ENCODE results near the gene ADGRG7. TPM values are rescaled to one million over a fixed set of nuclear protein-coding genes. Genes with fewer than 3 reads are reported as not detected.

Gene ADGRG7
- total RNA-seq, 1 donor from 2014 or later = not detected

DNA sequence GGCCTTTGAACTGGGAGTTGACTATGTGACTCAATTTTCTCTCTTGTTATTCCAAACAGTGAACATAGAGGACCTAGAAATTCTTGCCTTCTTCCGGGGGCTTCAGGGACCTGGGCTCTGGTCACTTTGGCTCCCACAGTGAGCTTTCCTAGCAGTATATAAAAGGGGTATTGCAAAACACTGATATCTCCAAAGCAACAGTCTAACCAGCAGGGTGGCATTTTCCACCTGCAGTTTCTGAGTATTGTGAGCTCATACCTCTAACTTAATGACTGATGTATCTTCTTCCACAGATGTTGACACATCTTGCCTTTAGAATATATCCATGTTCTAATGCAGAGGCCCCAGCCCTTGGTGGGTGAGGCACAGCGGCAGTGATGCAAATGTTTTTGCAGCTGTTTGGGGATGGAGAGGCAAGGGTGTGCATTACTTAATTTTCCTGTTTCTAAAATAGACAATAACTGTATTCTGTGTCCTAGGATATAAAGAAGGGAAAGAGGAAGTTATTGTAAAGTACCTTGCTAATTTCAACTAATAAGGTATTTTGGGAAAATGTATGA lies 45.7 kb upstream of the ADGRG7 start:
- H3K36me3 Mint-ChIP-seq (ENCODE audit: unreplicated experiment) = peaks cover 12% of the 10 kb centered on the region
- H3K4me3 Mint-ChIP-seq (ENCODE audit: unreplicated experiment) = no peak overlapping the region
- TF ChIP-seq, protein P1, sequence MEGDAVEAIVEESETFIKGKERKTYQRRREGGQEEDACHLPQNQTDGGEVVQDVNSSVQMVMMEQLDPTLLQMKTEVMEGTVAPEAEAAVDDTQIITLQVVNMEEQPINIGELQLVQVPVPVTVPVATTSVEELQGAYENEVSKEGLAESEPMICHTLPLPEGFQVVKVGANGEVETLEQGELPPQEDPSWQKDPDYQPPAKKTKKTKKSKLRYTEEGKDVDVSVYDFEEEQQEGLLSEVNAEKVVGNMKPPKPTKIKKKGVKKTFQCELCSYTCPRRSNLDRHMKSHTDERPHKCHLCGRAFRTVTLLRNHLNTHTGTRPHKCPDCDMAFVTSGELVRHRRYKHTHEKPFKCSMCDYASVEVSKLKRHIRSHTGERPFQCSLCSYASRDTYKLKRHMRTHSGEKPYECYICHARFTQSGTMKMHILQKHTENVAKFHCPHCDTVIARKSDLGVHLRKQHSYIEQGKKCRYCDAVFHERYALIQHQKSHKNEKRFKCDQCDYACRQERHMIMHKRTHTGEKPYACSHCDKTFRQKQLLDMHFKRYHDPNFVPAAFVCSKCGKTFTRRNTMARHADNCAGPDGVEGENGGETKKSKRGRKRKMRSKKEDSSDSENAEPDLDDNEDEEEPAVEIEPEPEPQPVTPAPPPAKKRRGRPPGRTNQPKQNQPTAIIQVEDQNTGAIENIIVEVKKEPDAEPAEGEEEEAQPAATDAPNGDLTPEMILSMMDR (IDR thresholded peaks at IDR 0.05) = no peak
- H3K27me3 Mint-ChIP-seq (ENCODE audit: unreplicated experiment) = no peaks in the 10 kb centered on the region
- H3K9me3 Mint-ChIP-seq (ENCODE audit: unreplicated experiment) = no peaks in the 10 kb centered on the region
- H3K4me1 Mint-ChIP-seq (ENCODE audit: unreplicated experiment) = peaks cover 4% of the 10 kb centered on the region
- no peak for DNase-seq (ENCODE audit: extremely low spot score, unreplicated experiment)
- no peak overlapping the region for H3K27ac Mint-ChIP-seq (ENCODE audit: unreplicated experiment)

DNA sequence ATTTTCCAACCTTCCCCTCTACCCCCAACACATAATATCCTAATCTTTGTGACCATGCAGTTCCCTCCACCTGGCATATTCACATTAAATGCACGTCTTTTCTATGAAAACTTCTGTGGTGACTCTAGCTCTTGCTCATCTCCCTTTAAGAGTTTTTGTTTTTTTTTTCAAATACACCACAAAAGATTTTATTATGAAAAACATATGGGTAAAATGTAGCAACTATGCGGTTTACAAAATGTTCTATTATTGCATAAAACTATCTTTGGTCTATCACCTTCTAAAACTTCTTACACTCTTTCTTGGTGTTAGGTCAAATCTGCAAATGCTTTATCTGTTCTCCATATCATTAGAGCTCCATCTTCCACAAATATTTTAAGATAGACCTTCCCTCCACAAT lies 38.6 kb upstream of the ADGRG7 start:
- H3K27ac Mint-ChIP-seq (ENCODE audit: unreplicated experiment) = no peak overlapping the region
- H3K27me3 Mint-ChIP-seq (ENCODE audit: unreplicated experiment) = no peaks in the 10 kb centered on the region
- H3K4me1 Mint-ChIP-seq (ENCODE audit: unreplicated experiment) = peaks cover 2% of the 10 kb centered on the region
- DNase-seq (ENCODE audit: extremely low spot score, unreplicated experiment) = no peak
- H3K36me3 Mint-ChIP-seq (ENCODE audit: unreplicated experiment) = peaks cover 23% of the 10 kb centered on the region
- TF ChIP-seq, protein P1 (IDR thresholded peaks at IDR 0.05) = no peak
- H3K9me3 Mint-ChIP-seq (ENCODE audit: unreplicated experiment) = no peaks in the 10 kb centered on the region
- no peak overlapping the region for H3K4me3 Mint-ChIP-seq (ENCODE audit: unreplicated experiment)

DNA sequence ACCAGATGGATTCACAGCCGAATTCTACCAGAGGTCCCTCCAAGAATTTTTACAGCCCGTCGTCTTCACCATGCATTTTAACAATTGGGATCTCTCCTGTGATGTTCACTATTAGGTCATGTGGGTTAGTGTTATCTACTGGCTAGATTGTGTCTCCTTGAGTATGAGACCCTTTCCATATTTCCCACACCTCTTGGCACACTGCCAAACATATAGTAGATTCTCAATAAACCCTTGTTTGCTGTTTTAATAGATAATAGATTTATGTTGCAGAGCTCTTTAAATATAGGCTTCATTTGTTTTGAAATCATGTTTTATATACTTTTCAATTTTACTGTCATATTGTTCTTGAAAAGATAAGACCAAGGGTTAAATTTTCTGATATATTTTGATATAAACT lies 34.9 kb upstream of the ADGRG7 start:
- Mint-ChIP-seq H3K9me3 (ENCODE audit: unreplicated experiment) (no peaks in the 10 kb centered on the region), H3K36me3 (ENCODE audit: unreplicated experiment) (peaks cover 26% of the 10 kb centered on the region), H3K27ac (ENCODE audit: unreplicated experiment) (no peak overlapping the region), H3K27me3 (ENCODE audit: unreplicated experiment) (no peaks in the 10 kb centered on the region), H3K4me3 (ENCODE audit: unreplicated experiment) (no peak overlapping the region), H3K4me1 (ENCODE audit: unreplicated experiment) (peaks cover 4% of the 10 kb centered on the region)
- TF ChIP-seq, protein P1 (IDR thresholded peaks at IDR 0.05) = no peak
- no peak for DNase-seq (ENCODE audit: extremely low spot score, unreplicated experiment)

DNA sequence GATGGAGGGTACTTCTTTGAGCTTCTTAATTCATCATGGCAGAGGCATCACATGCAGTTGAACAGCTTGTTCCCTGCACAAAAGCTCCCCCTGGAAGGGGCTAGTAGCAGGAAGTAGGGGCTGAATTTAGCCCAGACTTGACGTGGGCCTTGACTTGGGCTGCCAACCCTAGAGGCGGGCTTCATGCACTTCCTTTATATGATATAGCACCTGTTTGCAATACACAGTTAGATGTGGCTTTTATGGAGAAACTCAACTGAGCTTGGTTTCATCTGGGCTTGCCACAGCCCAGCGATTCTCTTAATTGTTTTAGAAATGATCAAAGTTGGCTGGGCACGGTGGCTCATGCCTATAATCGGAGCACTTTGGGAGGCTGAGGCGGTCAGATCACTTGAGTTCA lies 33.7 kb upstream of the ADGRG7 start:
- H3K4me3 Mint-ChIP-seq (ENCODE audit: unreplicated experiment) = no peak overlapping the region
- H3K9me3 Mint-ChIP-seq (ENCODE audit: unreplicated experiment) = no peaks in the 10 kb centered on the region
- peaks cover 19% of the 10 kb centered on the region for H3K36me3 Mint-ChIP-seq (ENCODE audit: unreplicated experiment)
- peaks cover 4% of the 10 kb centered on the region for H3K4me1 Mint-ChIP-seq (ENCODE audit: unreplicated experiment)
- no peak for DNase-seq (ENCODE audit: extremely low spot score, unreplicated experiment)
- TF ChIP-seq, protein P1 (IDR thresholded peaks at IDR 0.05) = no peak
- H3K27ac Mint-ChIP-seq (ENCODE audit: unreplicated experiment) = no peak overlapping the region
- no peaks in the 10 kb centered on the region for H3K27me3 Mint-ChIP-seq (ENCODE audit: unreplicated experiment)

DNA sequence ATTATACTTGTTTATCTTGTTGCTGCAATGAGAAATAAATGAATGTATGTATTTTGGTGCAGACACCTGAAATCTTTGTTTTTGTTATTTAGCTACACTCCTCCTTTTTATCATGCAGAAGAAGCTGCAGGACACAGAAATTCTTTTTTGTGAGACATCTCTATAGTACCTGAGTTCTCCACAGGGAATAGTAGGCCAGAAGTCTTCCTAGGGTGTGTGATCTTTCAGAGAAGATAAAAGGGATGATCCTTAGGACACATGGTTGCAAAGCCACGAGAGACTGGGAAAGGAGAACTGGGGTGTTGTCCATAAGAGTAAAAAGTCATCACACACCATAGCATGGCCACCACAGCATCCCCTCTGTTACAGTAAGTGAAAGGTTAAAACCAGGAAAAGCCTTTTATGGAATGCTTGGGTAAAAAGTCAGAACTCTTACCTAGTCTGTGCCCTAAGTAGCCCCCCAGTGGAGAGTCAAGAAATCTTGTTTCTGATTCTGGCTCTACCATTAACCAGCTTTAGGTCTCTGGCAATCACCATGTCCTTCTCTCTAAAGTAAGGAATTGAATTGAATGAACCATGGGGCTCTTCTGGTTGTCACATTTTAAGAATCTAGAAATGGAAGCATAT lies 31.9 kb upstream of the ADGRG7 start:
- DNase-seq (ENCODE audit: extremely low spot score, unreplicated experiment) = no peak
- no peaks in the 10 kb centered on the region for H3K27me3 Mint-ChIP-seq (ENCODE audit: unreplicated experiment)
- TF ChIP-seq, protein P1 (IDR thresholded peaks at IDR 0.05) = no peak
- H3K27ac Mint-ChIP-seq (ENCODE audit: unreplicated experiment) = no peak overlapping the region
- peaks cover 14% of the 10 kb centered on the region for H3K36me3 Mint-ChIP-seq (ENCODE audit: unreplicated experiment)
- peaks cover 16% of the 10 kb centered on the region for H3K4me1 Mint-ChIP-seq (ENCODE audit: unreplicated experiment)
- H3K4me3 Mint-ChIP-seq (ENCODE audit: unreplicated experiment) = no peak overlapping the region
- no peaks in the 10 kb centered on the region for H3K9me3 Mint-ChIP-seq (ENCODE audit: unreplicated experiment)

Measured in osteocyte (in vitro differentiated cells).